SU-DHL-6 (cell line): ENCODE data around the gene ROS1.
"Not testable (repeated sequence)": the region's sequence is repeated elsewhere in the genome, so short reads cannot be mapped to it uniquely, and the experiment has no call there.

Experiments
- H2AFZ ChIP-seq: fragments of 200-600 bp; sonication (generic); 2 replicates; pipeline ENCODE4 v1.6.1; 2014; ENCODE audit warnings: low read depth, mild to moderate bottlenecking, moderate library complexity, mixed read lengths, antibody characterized with exemption, low read length; ENCODE audit not compliant: severe bottlenecking
- H3F3A ChIP-seq: fragments of 200-600 bp; shearing (Covaris generic); 2 replicates; pipeline ENCODE4 v1.6.0; 2016; ENCODE audit warnings: antibody characterized with exemption, mild to moderate bottlenecking; ENCODE audit not compliant: insufficient read depth
- H3K27ac ChIP-seq: fragments of 200-600 bp; sonication (generic); 2 replicates; pipeline ENCODE4 v1.5.1; 2016; ENCODE audit warnings: low read depth, mild to moderate bottlenecking, low read length, moderate library complexity, mixed read lengths
- H3K27me3 ChIP-seq: fragments of 200-600 bp; sonication (generic), shearing (Covaris generic); 2 replicates; pipeline ENCODE4 v1.6.0; 2014; ENCODE audit warnings: mild to moderate bottlenecking, low read length
- H3K36me3 ChIP-seq: fragments of 200-600 bp; sonication (generic); 2 replicates; pipeline ENCODE4 v1.6.1; 2014; ENCODE audit warnings: mild to moderate bottlenecking, low read length, mixed read lengths
- H3K4me2 ChIP-seq: fragments of 300-600, 200-600 bp; shearing (Covaris generic), sonication (generic); 2 replicates; pipeline ENCODE4 v1.6.0; 2014; ENCODE audit warnings: low read length, low read depth, mild to moderate bottlenecking; ENCODE audit not compliant: poor library complexity, severe bottlenecking
- H3K4me3 ChIP-seq: fragments of 200-600 bp; sonication (generic); 2 replicates; pipeline ENCODE4 v1.5.1; 2014; ENCODE audit warnings: antibody characterized with exemption, low read length, mild to moderate bottlenecking, mixed read lengths; ENCODE audit not compliant: insufficient read depth, poor library complexity, severe bottlenecking
- H3K79me2 ChIP-seq: fragments of 200-600 bp; sonication (generic); 2 replicates; pipeline ENCODE4 v1.6.1; 2014; ENCODE audit warnings: mild to moderate bottlenecking, low read length, moderate library complexity; ENCODE audit not compliant: insufficient read depth
- H3K9ac ChIP-seq: fragments of 200-600 bp; sonication (generic); 2 replicates; pipeline ENCODE4 v1.7.0; 2014; ENCODE audit warnings: mild to moderate bottlenecking, low read length
- H3K9me2 ChIP-seq: fragments of 200-600 bp; sonication (generic); replicated peaks from 2 replicates; pipeline ENCODE4 v1.6.1; 2014; ENCODE audit warnings: low read length; ENCODE audit not compliant: insufficient read depth
- H3K9me3 ChIP-seq: fragments of 200-600 bp; sonication (generic); 2 replicates; pipeline ENCODE4 v1.6.1; 2014; ENCODE audit warnings: low read length, mixed read lengths; ENCODE audit not compliant: insufficient read depth
- H4K20me1 ChIP-seq: fragments of 200-600 bp; sonication (generic); 2 replicates; pipeline ENCODE4 v1.6.1; 2014; ENCODE audit warnings: low read depth, mild to moderate bottlenecking, antibody characterized with exemption, low read length, moderate library complexity, mixed read lengths
- CTCF ChIP-seq: fragments of 200-600 bp; sonication (generic); IDR thresholded peaks from one replicate; pipeline ENCODE4 v1.5.1; 2017; ENCODE audit warnings: antibody characterized with exemption, mild to moderate bottlenecking, low read length, moderate library complexity; ENCODE audit not compliant: insufficient read depth, poor library complexity, severe bottlenecking
- EZH2phosphoT487 ChIP-seq: fragments of 200-600 bp; sonication (generic), shearing (Covaris generic); conservative IDR thresholded peaks from 2 replicates; pipeline ENCODE4 v1.6.1; 2018; ENCODE audit warnings: mild to moderate bottlenecking, antibody characterized with exemption, low read length, moderate library complexity, mixed read lengths

ROS1 gene

GRCh38 chr6:117469791-117470190 is 44.0 kb upstream of the ROS1 start:
- H4K20me1 ChIP-seq = no peaks in the 10 kb centered on the region
- H3K9ac ChIP-seq = no peak overlapping the region
- no peaks in the 10 kb centered on the region for H3K9me2 ChIP-seq
- TF ChIP-seq CTCF (no peak), EZH2phosphoT487 (no peak)
- H3K79me2 ChIP-seq = no peaks in the 10 kb centered on the region
- no peaks in the 10 kb centered on the region for H3K36me3 ChIP-seq
- no peak overlapping the region for H3K4me2 ChIP-seq
- no peak overlapping the region for H3K27ac ChIP-seq
- no peaks in the 10 kb centered on the region for H3F3A ChIP-seq
- no peak overlapping the region for H2AFZ ChIP-seq
- no peaks in the 10 kb centered on the region for H3K27me3 ChIP-seq
- no peaks in the 10 kb centered on the region for H3K9me3 ChIP-seq
- no peak overlapping the region for H3K4me3 ChIP-seq

- Histone ChIP-seq H3F3A (no peaks in the 10 kb centered on the region), H4K20me1 (no peaks in the 10 kb centered on the region), H3K27me3 (no peaks in the 10 kb centered on the region), H3K9me2 (no peaks in the 10 kb centered on the region), H3K4me3 (no peak overlapping the region), H3K4me2 (no peak overlapping the region), H3K27ac (no peak overlapping the region), H3K79me2 (no peaks in the 10 kb centered on the region), H3K36me3 (no peaks in the 10 kb centered on the region), H3K9me3 (no peaks in the 10 kb centered on the region), H2AFZ (no peak overlapping the region), H3K9ac (no peak overlapping the region)
- no peak for TF ChIP-seq CTCF
- TF ChIP-seq EZH2phosphoT487 = no peak
Observed at GRCh38 chr6:117469356-117469755, 43.6 kb upstream of the ROS1 start.

GRCh38 chr6:117468527-117468926 is 42.8 kb upstream of the ROS1 start:
- not testable (repeated sequence) for H3K4me3 ChIP-seq, H3K36me3 ChIP-seq, H3K27ac ChIP-seq, H3K4me2 ChIP-seq, H3K9me3 ChIP-seq, H3K27me3 ChIP-seq, H4K20me1 ChIP-seq, H3F3A ChIP-seq, H3K79me2 ChIP-seq, H2AFZ ChIP-seq, H3K9me2 ChIP-seq, H3K9ac ChIP-seq

GRCh38 chr6:117467876-117468275 is 42.1 kb upstream of the ROS1 start:
- no peak overlapping the region for H3K9ac ChIP-seq
- TF ChIP-seq EZH2phosphoT487 (no peak), CTCF (no peak)
- H3K79me2 ChIP-seq = no peaks in the 10 kb centered on the region
- H3K9me3 ChIP-seq = no peaks in the 10 kb centered on the region
- no peaks in the 10 kb centered on the region for H3K36me3 ChIP-seq
- H4K20me1 ChIP-seq = no peaks in the 10 kb centered on the region
- H3K27me3 ChIP-seq = no peaks in the 10 kb centered on the region
- no peaks in the 10 kb centered on the region for H3F3A ChIP-seq
- no peak overlapping the region for H3K27ac ChIP-seq
- H3K4me2 ChIP-seq = no peak overlapping the region
- H3K9me2 ChIP-seq = no peaks in the 10 kb centered on the region
- no peak overlapping the region for H2AFZ ChIP-seq
- no peak overlapping the region for H3K4me3 ChIP-seq
